Left renal cortex interstitium (tissue), 4 donors: Measurements from ENCODE around the gene FCGR3B. TPM values are rescaled to one million over a fixed set of nuclear protein-coding genes. Genes with fewer than 3 reads are reported as not detected.
A peak's percentile ranks its signal among the peaks of the same experiment; 100 is the strongest.
"Not testable (repeated sequence)": the region's sequence is repeated elsewhere in the genome, so short reads cannot be mapped to it uniquely, and the experiment has no call there.

ENCODE experiments used
- DNase-seq, 4 donors: peaks; one replicate each; pipeline ENCODE4 v3.0.0-alpha.2; 2013; ENCODE audit warnings: low read depth in 4 of 4, low spot score in 2 of 4, missing footprints in 1 of 4
- polyA plus RNA-seq, 4 donors: library from polyadenylated mRNA; unstranded; fragments of 120-200 nt; gene quantifications; one replicate each; pipeline ENCODE4 v1.2.1, GENCODE V29; 2013; ENCODE audit not compliant: insufficient read length in 4 of 4

FCGR3B gene
- polyA plus RNA-seq: 1 to 10 TPM in 1 of 4 donors, under 1 TPM in 2, not detected in 1; 0.22 to 1.3 (median 0.72) TPM

GRCh38 chr1:161631076-161631475 is at the start of gene FCGR3B:
Gene FCGR3B, minus strand, starts transcription at chr1:161631176. Its CDS starts 82 bp downstream, at chr1:161631094.
- no peak for DNase-seq

GRCh38 chr1:161678500-161678899 is 47.5 kb upstream of the FCGR3B start:
- DNase-seq: no peak

GRCh38 chr1:161676958-161677689 is 46.1 kb upstream of the FCGR3B start:
- no peak for DNase-seq

GRCh38 chr1:161676441-161676840 is 45.5 kb upstream of the FCGR3B start:
- DNase-seq: no peak

- not testable (repeated sequence) for DNase-seq
These were observed 43.9 kb upstream of the FCGR3B start for GRCh38 chr1:161674908-161675307.

- DNase-seq: not testable (repeated sequence)
These were observed 43.5 kb upstream of the FCGR3B start for GRCh38 chr1:161674447-161674846.

GRCh38 chr1:161673437-161673836 is 42.5 kb upstream of the FCGR3B start:
- not testable (repeated sequence) for DNase-seq

- DNase-seq: not testable (repeated sequence)
These were observed 40.4 kb upstream of the FCGR3B start for GRCh38 chr1:161671045-161672020.

GRCh38 chr1:161664689-161665088 is 33.7 kb upstream of the FCGR3B start:
- DNase-seq: not testable (repeated sequence)

- DNase-seq: not testable (repeated sequence)
These were observed 32.6 kb upstream of the FCGR3B start for GRCh38 chr1:161663569-161663968.

GRCh38 chr1:161662684-161663339 is 31.8 kb upstream of the FCGR3B start, which contains the start of gene FCGR2B:
Gene FCGR2B, plus strand, starts transcription at chr1:161663143. Its CDS starts 99 bp downstream, at chr1:161663242.
- not testable (repeated sequence) for DNase-seq

- not testable (repeated sequence) for DNase-seq
These were observed 30.8 kb upstream of the FCGR3B start for GRCh38 chr1:161661660-161662311.

GRCh38 chr1:161658524-161658923 is 27.5 kb upstream of the FCGR3B start:
- DNase-seq: not testable (repeated sequence)

- DNase-seq: not testable (repeated sequence)
These were observed 23.0 kb upstream of the FCGR3B start for GRCh38 chr1:161653971-161654370.

- DNase-seq: not testable (repeated sequence)
These were observed 22.6 kb upstream of the FCGR3B start for GRCh38 chr1:161653541-161653940.

GRCh38 chr1:161647507-161648360 is 16.8 kb upstream of the FCGR3B start:
- DNase-seq: peak; percentile 3 to 13 (median 12)

GRCh38 chr1:161644855-161645254 is 13.9 kb upstream of the FCGR3B start:
- DNase-seq: not testable (repeated sequence)

- not testable (repeated sequence) for DNase-seq
These were observed 12.7 kb upstream of the FCGR3B start for GRCh38 chr1:161643481-161644208.
